GM19099 (cell line): ENCODE data around the gene GRID2.

Experiments
- POLR2A ChIP-seq: IDR thresholded peaks from 3 replicates; pipeline ENCODE4 v1.6.1; 2011; ENCODE audit warnings: low read depth; ENCODE audit not compliant: insufficient read length; ENCODE audit errors: extremely low read depth

The GRID2 gene

DNA sequence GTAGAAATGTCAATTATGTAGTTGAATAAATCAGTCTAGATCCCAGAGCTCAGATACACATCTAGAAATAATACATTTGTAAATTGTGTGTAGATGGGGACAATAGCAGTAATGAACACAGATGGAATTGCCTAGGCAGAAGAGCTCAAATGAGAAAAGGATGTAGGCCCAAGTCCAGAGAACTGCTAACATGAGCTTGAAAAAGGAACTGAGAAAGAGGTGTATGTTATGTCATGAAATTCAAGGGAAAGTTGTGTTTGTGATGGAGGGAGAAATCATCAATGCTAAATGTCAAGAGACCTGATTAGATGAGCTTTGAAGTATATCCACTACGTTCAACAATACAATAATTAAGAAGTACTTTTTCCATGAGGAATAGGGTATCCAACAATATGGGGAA, 1148.2 kb downstream of the GRID2 start:
- TF ChIP-seq POLR2A, result no peak

DNA sequence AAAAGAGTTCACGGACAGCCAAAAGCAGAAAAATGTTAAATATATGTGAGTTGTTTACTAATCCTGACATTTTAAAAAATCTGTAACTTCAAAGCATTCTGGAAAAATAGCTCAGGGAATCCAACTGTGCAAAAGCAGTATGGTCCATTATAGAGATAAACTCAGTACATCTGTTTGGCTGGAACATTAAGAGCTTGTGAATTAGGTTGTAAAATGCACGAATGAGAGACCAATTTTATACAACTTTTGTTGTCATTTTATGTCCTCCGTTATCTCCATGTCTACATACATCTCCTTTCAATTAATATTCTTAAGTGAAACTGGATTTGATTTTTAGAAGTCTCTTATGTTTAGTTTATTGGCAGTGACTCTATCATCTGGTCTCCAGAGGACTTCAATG, 1157.8 kb downstream of the GRID2 start:
- no peak for TF ChIP-seq POLR2A

DNA sequence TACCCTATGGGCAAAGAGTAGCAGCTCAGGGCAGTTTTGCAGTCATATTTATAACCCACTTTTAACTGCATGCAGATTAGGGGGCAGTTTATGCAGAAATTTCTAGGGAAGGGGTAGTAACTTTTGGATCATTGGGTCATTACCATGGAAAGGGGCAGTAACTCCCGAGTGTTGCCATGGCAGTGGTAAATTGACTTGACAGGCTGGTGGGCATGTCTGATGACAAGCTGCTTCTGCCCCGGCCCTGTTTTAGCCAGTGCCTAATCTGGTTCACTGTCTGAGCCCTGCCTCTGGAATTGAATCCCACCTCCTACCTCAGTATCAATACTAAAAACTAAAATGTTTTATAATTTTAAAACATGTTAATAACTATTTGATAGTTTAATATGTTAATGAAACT, 1162.7 kb downstream of the GRID2 start:
- no peak for TF ChIP-seq POLR2A

GRCh38 chr4:93467484-93468155, 1163.9 kb downstream of the GRID2 start:
- no peak for TF ChIP-seq POLR2A

DNA sequence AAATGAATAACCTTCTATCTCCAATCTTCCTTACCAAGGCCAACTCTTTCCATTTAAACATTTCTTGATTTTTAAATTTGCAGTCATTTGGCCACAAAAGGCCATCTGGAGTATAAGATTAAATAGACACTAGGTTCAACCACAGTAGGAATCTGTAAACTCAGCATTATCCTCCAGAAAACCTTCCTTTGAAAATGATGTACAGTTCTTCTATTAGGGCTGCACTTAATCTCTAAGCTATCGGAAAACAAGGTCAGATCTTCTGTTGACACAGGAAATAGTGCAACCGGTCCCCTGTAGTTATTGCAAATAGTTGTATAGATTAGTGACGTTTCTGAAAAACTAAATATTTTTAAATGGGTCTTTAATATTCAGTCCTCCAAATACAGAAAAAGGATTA, 1165.8 kb downstream of the GRID2 start:
- TF ChIP-seq POLR2A, result no peak

- TF ChIP-seq POLR2A, result no peak
These were observed 1172.0 kb downstream of the GRID2 start for GRCh38 chr4:93475730-93476129.

DNA sequence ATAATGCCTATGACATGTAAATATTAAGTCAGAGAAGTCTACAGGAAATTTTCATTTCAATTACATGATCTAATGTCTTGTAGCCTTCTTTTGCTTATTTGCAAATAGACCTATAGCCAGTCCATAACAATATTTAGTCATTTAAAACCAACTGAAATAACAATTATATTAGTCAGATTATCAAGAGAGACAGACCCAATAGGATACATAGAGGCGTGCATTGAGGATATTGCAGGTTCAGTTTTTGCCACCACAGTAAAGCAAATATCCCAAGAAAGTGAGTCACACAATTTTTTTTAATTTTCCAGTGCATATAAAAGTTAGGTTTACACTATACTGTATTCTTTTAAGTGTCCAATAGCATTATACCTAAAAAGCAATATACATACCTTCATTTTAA, 1175.0 kb downstream of the GRID2 start:
- no peak for TF ChIP-seq POLR2A

DNA sequence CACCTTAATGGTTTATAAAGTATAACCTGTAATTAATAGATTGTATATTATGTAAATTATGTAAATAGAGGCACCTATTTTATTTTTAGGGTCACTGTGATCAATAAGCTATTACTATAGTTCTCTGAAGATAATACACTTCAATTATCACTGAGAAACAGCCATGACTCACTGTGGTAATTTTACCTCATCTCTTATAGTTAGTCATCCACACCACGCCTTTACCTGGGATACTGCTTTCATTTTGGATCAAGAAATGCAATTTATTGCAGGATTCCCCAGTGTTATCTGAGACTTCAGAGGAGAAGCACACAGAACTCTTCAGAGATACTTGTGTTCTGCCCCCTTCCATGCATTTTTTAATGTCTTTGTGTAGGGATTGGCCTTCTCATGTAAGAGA, 1176.7 kb downstream of the GRID2 start:
- TF ChIP-seq POLR2A, result no peak

DNA sequence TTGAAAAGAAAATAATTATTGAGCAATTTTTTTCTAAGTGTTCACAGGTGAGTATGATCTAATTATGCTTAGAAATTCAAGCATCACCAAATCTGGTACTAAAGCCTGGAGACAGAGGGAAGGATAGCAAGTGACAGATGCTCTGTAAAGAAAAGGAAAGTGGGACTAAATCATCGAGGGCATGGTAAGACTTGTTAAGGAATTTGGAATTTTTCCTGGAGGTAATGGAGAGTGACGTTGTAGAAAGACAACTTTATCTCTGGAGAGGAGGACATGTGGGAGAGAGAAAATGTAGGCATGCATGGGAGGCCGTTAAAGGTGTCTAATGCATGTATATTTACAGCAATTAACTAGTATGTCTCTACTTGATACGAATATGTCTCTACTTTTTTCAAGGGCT, 1191.6 kb downstream of the GRID2 start:
- TF ChIP-seq POLR2A, result no peak

- no peak for TF ChIP-seq POLR2A
These were observed 1197.5 kb downstream of the GRID2 start for GRCh38 chr4:93501244-93501643.

GRCh38 chr4:93501946-93502345, 1198.2 kb downstream of the GRID2 start:
- no peak for TF ChIP-seq POLR2A

- TF ChIP-seq POLR2A, result no peak
These were observed 1199.2 kb downstream of the GRID2 start for GRCh38 chr4:93502991-93503390.

GRCh38 chr4:93513851-93514250, 1210.1 kb downstream of the GRID2 start:
- no peak for TF ChIP-seq POLR2A

DNA sequence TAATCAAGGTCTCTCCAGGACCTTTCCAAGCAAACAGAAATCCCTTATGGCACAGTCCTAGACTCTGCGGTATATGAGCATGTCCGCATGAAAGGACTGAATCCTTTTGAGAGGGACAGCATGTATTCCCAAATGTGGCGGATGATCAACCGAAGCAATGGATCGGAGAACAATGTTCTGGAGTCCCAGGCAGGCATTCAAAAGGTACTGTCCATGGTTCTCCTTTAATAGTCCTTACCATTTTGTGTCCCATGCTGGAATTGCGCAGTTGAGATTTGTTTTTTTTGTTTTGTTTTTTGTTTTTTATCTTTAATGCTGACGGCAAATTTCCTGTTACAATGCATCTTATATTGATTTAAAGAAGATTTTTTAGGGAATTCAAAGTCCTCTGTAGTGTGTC, 1211.4 kb downstream of the GRID2 start:
- TF ChIP-seq POLR2A, result no peak

DNA sequence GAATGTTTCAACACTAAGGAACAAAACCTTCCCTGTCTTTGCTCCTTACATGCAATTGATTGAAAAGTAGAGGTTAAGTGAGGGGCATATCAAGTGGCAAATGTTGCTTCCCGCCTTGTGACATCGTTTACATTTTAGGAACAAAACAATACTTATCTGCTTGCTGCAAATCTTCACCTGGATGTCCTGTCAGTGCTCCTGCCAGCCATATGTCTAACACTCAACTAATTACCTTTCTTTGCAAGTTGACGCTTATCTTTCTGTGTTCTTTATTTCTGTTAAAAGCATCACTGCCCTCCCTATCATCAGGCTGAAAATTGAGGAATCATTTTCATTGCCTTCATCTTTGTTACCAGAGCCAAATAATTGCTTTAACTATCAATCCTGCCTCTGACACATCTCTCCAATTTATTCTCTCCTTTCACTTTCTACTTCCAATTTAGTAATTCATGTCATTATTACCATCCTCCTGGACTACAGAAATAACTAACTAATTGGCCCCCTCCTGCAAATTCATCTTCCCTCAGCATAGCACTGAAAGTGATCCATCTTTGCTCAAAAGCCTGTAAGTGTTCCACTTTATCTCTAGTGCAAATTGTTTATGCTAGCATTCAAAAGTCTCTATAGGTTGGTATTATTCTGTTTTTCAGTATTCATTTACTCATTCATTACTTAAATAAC, 1226.1 kb downstream of the GRID2 start:
- no peak for TF ChIP-seq POLR2A

GRCh38 chr4:93532234-93532633, 1228.5 kb downstream of the GRID2 start:
- TF ChIP-seq POLR2A, result no peak

GRCh38 chr4:93540562-93540961, 1236.8 kb downstream of the GRID2 start:
- TF ChIP-seq POLR2A, result no peak

DNA sequence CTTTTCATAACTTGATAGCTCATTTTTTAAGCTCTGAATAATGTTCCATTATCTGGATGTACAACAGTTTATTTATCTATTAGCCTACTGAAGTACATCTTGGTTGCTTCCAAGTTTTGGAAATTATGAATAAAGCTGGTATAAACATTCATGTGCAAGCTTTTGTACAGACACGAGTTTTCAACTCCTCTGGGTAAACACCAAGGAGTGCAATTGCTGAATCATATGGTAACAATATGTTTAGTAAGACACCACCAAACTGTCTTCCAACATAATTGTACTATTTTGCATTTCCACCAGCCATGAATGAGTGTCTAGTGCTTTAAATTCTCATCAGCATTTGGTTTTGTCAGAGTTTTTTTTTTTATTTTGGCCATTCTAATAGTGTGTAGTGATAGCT, 1258.1 kb downstream of the GRID2 start:
- no peak for TF ChIP-seq POLR2A

- no peak for TF ChIP-seq POLR2A
These were observed 1265.0 kb downstream of the GRID2 start for GRCh38 chr4:93568758-93569157.
